Spleen (tissue), 11 donors: ENCODE measurements around the gene DICER1. TPM values are rescaled to one million over a fixed set of nuclear protein-coding genes. Genes with fewer than 3 reads are reported as not detected.

ENCODE experiments used
- DNase-seq: peaks from one replicate; pipeline ENCODE4 v3.0.0-alpha.2; 2020
- H3K27ac ChIP-seq, 8 donors: fragments of 200-600 bp; sonication (generic) in 7 of 8; 1 replicate in 4 of 8; 2 replicates in 4 of 8; pipeline versions ENCODE4 v1.5.0 to v1.8.0; 2016 to 2021; ENCODE audit warnings: inconsistent platforms in 4 of 8, mild to moderate bottlenecking in 4 of 8, moderate library complexity in 1 of 8
- H3K27me3 ChIP-seq, 7 donors: fragments of 200-600 bp; sonication (generic) in 6 of 7; replicated peaks in 1 of 7; 1 replicate in 4 of 7; 2 replicates in 3 of 7; pipeline versions ENCODE4 v1.5.0 to v1.8.0; 2016 to 2021; ENCODE audit warnings: inconsistent platforms in 3 of 7, mild to moderate bottlenecking in 1 of 7
- H3K36me3 ChIP-seq, 6 donors: fragments of 200-600 bp; sonication (generic) in 5 of 6; 1 replicate in 4 of 6; 2 replicates in 2 of 6; pipeline versions ENCODE4 v1.5.0 to v1.8.0; 2016 to 2021; ENCODE audit warnings: inconsistent platforms in 2 of 6
- H3K4me1 ChIP-seq, 6 donors: fragments of 200-600 bp; sonication (generic) in 5 of 6; 1 replicate in 3 of 6; 2 replicates in 3 of 6; pipeline versions ENCODE4 v1.5.0 to v1.8.0; 2016 to 2021; ENCODE audit warnings: inconsistent platforms in 3 of 6
- H3K4me3 ChIP-seq, 8 donors: fragments of 200-600 bp; sonication (generic) in 7 of 8; 1 replicate in 4 of 8; 2 replicates in 4 of 8; pipeline versions ENCODE4 v1.5.0 to v1.8.0; 2016 to 2021; ENCODE audit warnings: inconsistent platforms in 4 of 8, mild to moderate bottlenecking in 4 of 8, moderate library complexity in 2 of 8
- H3K9me3 ChIP-seq, 8 donors: fragments of 200-600 bp; sonication (generic) in 7 of 8; 1 replicate in 4 of 8; 2 replicates in 4 of 8; pipeline versions ENCODE4 v1.5.0 to v1.8.0; 2016 to 2021; ENCODE audit warnings: inconsistent platforms in 4 of 8
- POLR2A ChIP-seq, 3 donors: fragments of 450-650 bp; IDR thresholded peaks; one replicate each; pipeline ENCODE4 v1.5.1; 2017; ENCODE audit warnings: antibody characterized with exemption in 3 of 3, mild to moderate bottlenecking in 1 of 3
- POLR2AphosphoS5 ChIP-seq, 3 donors: sonication (generic); formaldehyde crosslinking; IDR thresholded peaks; one replicate each; pipeline ENCODE4 v1.5.1; 2017; ENCODE audit warnings: antibody characterized with exemption in 3 of 3
- WGBS, 5 donors: extraction: QIAGEN DNeasy Blood & Tissue Kit in 3 of 5; methylation state at CpG; one replicate each; pipeline versions ENCODE4 v1.1.5 to v1.1.7; 2013 to 2018; 5-methylcytosine and 5-hydroxymethylcytosine counted together
- intact Hi-C: fragments of 100-400 bp; cut with DNase I; formaldehyde crosslinking; loops from one replicate; pipeline ENCODE4 v1.15.0; 2023; ENCODE audit warnings: low total_unique reads
- polyA plus RNA-seq, 3 donors: library from polyadenylated mRNA; stranded (reverse); fragments of 200-250 nt; gene quantifications; one replicate each; pipeline ENCODE4 v1.2.1, GENCODE V29; 2013
- total RNA-seq, 7 donors: library from RNA; depleted of rRNA in 3 of 7; stranded (reverse); fragments of >200 nt in 3 of 7; fragmentation: NEBNext Ultra II Directional in 4 of 7; extraction: Animal tissue kit (Norgen Biotek cat#: 25700) in 4 of 7; gene quantifications; one replicate each; pipeline versions ENCODE4 v1.1.0 to v1.2.1, GENCODE V29; 2016 to 2021
- TF ChIP-seq, protein P1 (sequence below), 11 experiments: fragments of 200-600 bp in 7 of 11; fragments of 450-650 bp in 4 of 11; sonication (generic) in 4 of 11; IDR thresholded peaks in 8 of 11; conservative IDR thresholded peaks in 3 of 11; 1 replicate in 7 of 11; 2 replicates in 4 of 11; pipeline versions ENCODE4 v1.4.0 to v1.8.0; 2016 to 2021; ENCODE audit warnings: antibody characterized with exemption in 11 of 11, inconsistent platforms in 4 of 11, mild to moderate bottlenecking in 1 of 11
- donor health status: healthy with polysubstance abuse.
- donor health status: DM: no; HTN: no; CAD: no; lungs with moderate emphysema.
- donor health status: DM: no; HTN: no; CAD: no.
- donor health status: Bipolar disorder and iron deficiency.
- donor health status: healthy.
- donor health status: DM: no; HTN: no; CAD: no.
- donor health status: DM: yes; HTN: yes; CAD: no.

DICER1 gene
- total and polyA plus RNA-seq, 10 donors, result 7.1 to 124 (median 73.5) TPM

DNA sequence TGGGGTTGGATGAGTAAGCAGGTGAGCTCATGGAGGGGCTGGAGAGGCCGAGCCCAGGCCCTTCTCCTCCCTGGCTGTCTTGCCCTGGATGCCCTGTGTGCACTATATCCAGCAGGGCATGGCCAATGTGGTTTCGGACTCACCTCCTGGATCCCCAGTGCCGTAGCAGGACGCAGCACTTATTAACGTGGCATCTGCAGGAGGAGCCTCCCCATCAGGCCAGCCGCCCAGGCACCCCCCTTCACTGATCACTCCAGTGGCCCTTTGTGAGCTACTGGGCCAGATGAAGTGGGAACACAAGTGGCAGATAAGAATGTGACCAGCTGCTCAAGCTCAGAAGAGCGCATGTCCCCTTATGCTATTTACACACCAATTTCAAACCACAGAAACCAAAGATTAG, 43.1 kb upstream of the DICER1 start:
- TF ChIP-seq, protein P1, sequence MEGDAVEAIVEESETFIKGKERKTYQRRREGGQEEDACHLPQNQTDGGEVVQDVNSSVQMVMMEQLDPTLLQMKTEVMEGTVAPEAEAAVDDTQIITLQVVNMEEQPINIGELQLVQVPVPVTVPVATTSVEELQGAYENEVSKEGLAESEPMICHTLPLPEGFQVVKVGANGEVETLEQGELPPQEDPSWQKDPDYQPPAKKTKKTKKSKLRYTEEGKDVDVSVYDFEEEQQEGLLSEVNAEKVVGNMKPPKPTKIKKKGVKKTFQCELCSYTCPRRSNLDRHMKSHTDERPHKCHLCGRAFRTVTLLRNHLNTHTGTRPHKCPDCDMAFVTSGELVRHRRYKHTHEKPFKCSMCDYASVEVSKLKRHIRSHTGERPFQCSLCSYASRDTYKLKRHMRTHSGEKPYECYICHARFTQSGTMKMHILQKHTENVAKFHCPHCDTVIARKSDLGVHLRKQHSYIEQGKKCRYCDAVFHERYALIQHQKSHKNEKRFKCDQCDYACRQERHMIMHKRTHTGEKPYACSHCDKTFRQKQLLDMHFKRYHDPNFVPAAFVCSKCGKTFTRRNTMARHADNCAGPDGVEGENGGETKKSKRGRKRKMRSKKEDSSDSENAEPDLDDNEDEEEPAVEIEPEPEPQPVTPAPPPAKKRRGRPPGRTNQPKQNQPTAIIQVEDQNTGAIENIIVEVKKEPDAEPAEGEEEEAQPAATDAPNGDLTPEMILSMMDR (IDR thresholded peaks at IDR 0.05 in 8 of 11, conservative IDR thresholded peaks at IDR 0.05 in 3 of 11), result no peak
- TF ChIP-seq POLR2A (IDR thresholded peaks at IDR 0.05) (no peak), POLR2AphosphoS5 (IDR thresholded peaks at IDR 0.05) (no peak)
- Histone ChIP-seq H3K4me1 (peaks cover 0 to 8% (median 0%) of the 10 kb centered on the region in 6 donors), H3K27me3 (no peaks in the 10 kb centered on the region), H3K27ac (no peak overlapping the region), H3K9me3 (peaks cover 0 to 9% (median 7%) of the 10 kb centered on the region in 8 donors), H3K4me3 (no peak overlapping the region), H3K36me3 (peaks cover 0 to 31% (median 3%) of the 10 kb centered on the region in 6 donors)
- WGBS, 5 donors, result 82 to 91% (median 84%) methylated on average over 7 of the region's 7 CpGs
- no peak for DNase-seq
- intact Hi-C loops, result no loop called here

DNA sequence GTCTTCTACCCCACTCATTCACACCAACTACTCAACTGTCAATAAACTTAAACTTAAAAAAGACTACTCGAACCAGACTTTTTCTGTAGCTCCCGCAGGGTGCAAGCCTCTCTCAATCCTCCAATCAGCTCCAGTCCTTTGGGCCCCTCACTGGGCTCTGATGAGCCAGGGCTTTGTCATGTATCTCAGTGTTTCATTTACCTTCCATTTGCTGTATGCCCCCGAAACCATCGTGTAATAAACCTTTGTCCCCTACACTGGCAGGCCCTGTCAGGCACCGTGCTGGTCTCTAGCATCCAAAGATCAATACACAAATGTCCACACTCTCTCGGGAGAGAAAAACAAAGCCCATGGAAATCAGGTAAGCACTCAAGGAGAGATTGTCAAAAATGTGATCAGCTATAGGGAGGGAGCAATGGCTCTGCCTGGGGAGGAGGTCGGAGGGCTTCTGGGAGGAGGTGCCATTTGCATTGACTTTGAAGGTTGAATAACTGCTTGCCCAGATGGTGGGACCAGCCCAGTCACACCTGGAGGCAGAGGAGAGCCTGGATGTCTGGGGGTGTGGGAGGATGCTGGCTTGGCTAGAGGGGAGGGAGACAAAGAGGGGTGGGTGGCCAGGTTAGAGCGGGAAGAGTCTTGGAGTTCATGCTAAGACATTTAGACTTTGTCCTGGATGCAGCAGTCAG, 42.1 kb upstream of the DICER1 start:
- peaks cover 0 to under 1% (median 0%) of the 10 kb centered on the region in 8 donors for H3K9me3 ChIP-seq
- no peak overlapping the region for H3K27ac ChIP-seq
- H3K27me3 ChIP-seq, result no peaks in the 10 kb centered on the region
- DNase-seq, result no peak
- H3K4me1 ChIP-seq, result peaks cover 0 to 8% (median 0%) of the 10 kb centered on the region in 6 donors
- TF ChIP-seq, protein P1 (IDR thresholded peaks at IDR 0.05 in 8 of 11, conservative IDR thresholded peaks at IDR 0.05 in 3 of 11), result no peak
- TF ChIP-seq POLR2A (IDR thresholded peaks at IDR 0.05), result no peak
- peaks cover 0 to 33% (median 3%) of the 10 kb centered on the region in 6 donors for H3K36me3 ChIP-seq
- intact Hi-C loops, result no loop called here
- H3K4me3 ChIP-seq, result no peak overlapping the region
- 74 to 89% (median 83%) methylated on average over 8 of the region's 8 CpGs for WGBS, 5 donors

DNA sequence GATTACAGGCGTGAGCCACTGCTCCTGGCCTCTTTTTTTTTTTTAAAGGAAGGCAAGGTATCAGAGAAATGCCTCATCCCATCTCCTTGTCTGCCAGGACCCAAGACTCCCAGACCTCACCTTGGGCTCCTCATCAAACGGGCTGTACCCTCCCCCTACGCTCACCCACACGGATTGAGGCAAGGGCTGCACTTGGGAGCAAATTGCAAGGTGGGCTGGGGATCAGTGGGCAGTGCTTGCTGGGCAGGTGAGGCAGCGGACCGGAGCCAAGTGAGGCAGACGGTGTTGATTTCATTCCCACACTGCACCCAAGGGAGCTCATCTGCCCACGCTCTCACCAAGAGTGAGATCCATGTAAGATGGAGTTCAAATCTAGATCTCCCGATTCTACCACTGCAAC, 41.0 kb upstream of the DICER1 start:
- Histone ChIP-seq H3K36me3 (peaks cover 0 to 30% (median 0%) of the 10 kb centered on the region in 6 donors), H3K27me3 (no peaks in the 10 kb centered on the region), H3K9me3 (no peaks in the 10 kb centered on the region), H3K27ac (no peak overlapping the region), H3K4me1 (peaks cover 0 to 8% (median 0%) of the 10 kb centered on the region in 6 donors), H3K4me3 (no peak overlapping the region)
- 88 to 93% (median 90%) methylated on average over 8 to 9 of the region's 9 CpGs for WGBS, 5 donors
- TF ChIP-seq, protein P1 (IDR thresholded peaks at IDR 0.05 in 8 of 11, conservative IDR thresholded peaks at IDR 0.05 in 3 of 11), result no peak
- TF ChIP-seq POLR2A (IDR thresholded peaks at IDR 0.05) (no peak), POLR2AphosphoS5 (IDR thresholded peaks at IDR 0.05) (no peak)
- intact Hi-C loops, result no loop called here
- DNase-seq, result no peak

DNA sequence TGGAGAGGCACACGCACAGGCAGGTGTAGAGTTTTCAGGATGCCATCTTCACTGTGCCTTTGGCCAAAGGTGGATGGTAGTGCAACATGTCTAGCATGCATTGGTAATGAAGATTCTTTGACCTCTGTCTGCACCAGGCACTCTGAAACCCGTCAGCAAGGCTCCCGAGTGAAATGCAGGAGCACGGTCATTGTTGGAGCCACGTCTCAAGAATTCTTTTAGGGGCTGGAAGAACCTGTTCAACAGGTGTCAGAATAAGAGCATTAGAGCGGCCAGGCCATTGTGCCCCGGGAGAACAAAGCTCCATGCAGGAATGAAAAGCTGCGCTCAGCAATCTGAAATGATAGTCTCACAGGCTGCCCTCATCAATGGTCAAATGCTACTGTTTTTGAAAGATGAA, 40.2 kb upstream of the DICER1 start:
- H3K9me3 ChIP-seq, result no peaks in the 10 kb centered on the region
- intact Hi-C loops, result no loop called here
- H3K4me1 ChIP-seq, result peaks cover 0 to 9% (median under 1%) of the 10 kb centered on the region in 6 donors
- H3K27ac ChIP-seq, result no peak overlapping the region
- no peaks in the 10 kb centered on the region for H3K27me3 ChIP-seq
- 83 to 94% (median 91%) methylated on average over 8 of the region's 8 CpGs for WGBS, 5 donors
- no peak overlapping the region for H3K4me3 ChIP-seq
- no peak for TF ChIP-seq POLR2A (IDR thresholded peaks at IDR 0.05)
- TF ChIP-seq, protein P1 (IDR thresholded peaks at IDR 0.05 in 8 of 11, conservative IDR thresholded peaks at IDR 0.05 in 3 of 11), result no peak
- no peak for TF ChIP-seq POLR2AphosphoS5 (IDR thresholded peaks at IDR 0.05)
- DNase-seq, result no peak
- H3K36me3 ChIP-seq, result peaks cover 0 to 22% (median 0%) of the 10 kb centered on the region in 6 donors
